Activated T-cell treated with anti-CD3 and anti-CD28 coated beads, Interleukin-2, amount 50 U/mL, for 4 hours (primary cell): ENCODE data around the gene LRRC55. TPM values are rescaled to one million over a fixed set of nuclear protein-coding genes. Genes with fewer than 3 reads are reported as not detected.

Source experiments
- ATAC-seq, 2 donors: fragments of 200-7000 bp; cut with Tn5 transposase; one replicate each; pipeline ENCODE4 v1.10.0; 2021
- DNase-seq: peaks from one replicate; pipeline ENCODE4 v3.0.0-alpha.2; 2020
- H3K27me3 Mint-ChIP-seq: one replicate; pipeline ENCODE4 v1.8.0; 2021; ENCODE audit warnings: low read depth, mixed read lengths
- H3K36me3 Mint-ChIP-seq: one replicate; pipeline ENCODE4 v1.8.0; 2022; ENCODE audit warnings: mixed read lengths; ENCODE audit not compliant: insufficient read depth
- H3K4me1 Mint-ChIP-seq: one replicate; pipeline ENCODE4 v1.8.0; 2021; ENCODE audit warnings: low read depth, mixed read lengths
- H3K4me3 Mint-ChIP-seq: one replicate; pipeline ENCODE4 v1.8.0; 2021; ENCODE audit warnings: mild to moderate bottlenecking, moderate library complexity, mixed read lengths
- H3K9me3 Mint-ChIP-seq: one replicate; pipeline ENCODE4 v1.8.0; 2021; ENCODE audit warnings: mixed read lengths
- total RNA-seq, 3 donors: library from RNA; stranded (reverse); gene quantifications; one replicate each; pipeline ENCODE4 v1.2.1, GENCODE V29; 2021

Gene LRRC55
- total RNA-seq, 3 donors from 2014 or later, result not detected

GRCh38 chr11:57203359-57203758 lies 21.6 kb downstream of the LRRC55 start:
- Mint-ChIP-seq H3K36me3 (no peaks in the 10 kb centered on the region), H3K27me3 (peaks cover 20% of the 10 kb centered on the region), H3K4me3 (no peak overlapping the region), H3K4me1 (no peaks in the 10 kb centered on the region), H3K9me3 (no peaks in the 10 kb centered on the region)
- no peak for DNase-seq
- no peak for ATAC-seq

- no peaks in the 10 kb centered on the region for H3K9me3 Mint-ChIP-seq
- H3K36me3 Mint-ChIP-seq, result no peaks in the 10 kb centered on the region
- DNase-seq (no peak), ATAC-seq (no peak)
- peaks cover 20% of the 10 kb centered on the region for H3K27me3 Mint-ChIP-seq
- H3K4me1 Mint-ChIP-seq, result no peaks in the 10 kb centered on the region
- no peak overlapping the region for H3K4me3 Mint-ChIP-seq
Observed at GRCh38 chr11:57203882-57204480, 22.2 kb downstream of the LRRC55 start.

GRCh38 chr11:57205041-57205641 lies 23.4 kb downstream of the LRRC55 start:
- peaks cover 20% of the 10 kb centered on the region for H3K27me3 Mint-ChIP-seq
- H3K4me3 Mint-ChIP-seq, result no peak overlapping the region

GRCh38 chr11:57207168-57207567 lies 25.4 kb downstream of the LRRC55 start:
- DNase-seq (no peak), ATAC-seq (no peak)
- H3K9me3 Mint-ChIP-seq, result no peaks in the 10 kb centered on the region
- no peaks in the 10 kb centered on the region for H3K36me3 Mint-ChIP-seq
- H3K4me1 Mint-ChIP-seq, result no peaks in the 10 kb centered on the region
- H3K27me3 Mint-ChIP-seq, result peaks cover 18% of the 10 kb centered on the region
- no peak overlapping the region for H3K4me3 Mint-ChIP-seq

More at GRCh38 chr11:57205041-57205641, 23.4 kb downstream of the LRRC55 start:
- H3K9me3 Mint-ChIP-seq, result no peaks in the 10 kb centered on the region
- H3K36me3 Mint-ChIP-seq, result no peaks in the 10 kb centered on the region
- no peak for ATAC-seq
- no peak for DNase-seq
- H3K4me1 Mint-ChIP-seq, result no peaks in the 10 kb centered on the region

GRCh38 chr11:57210781-57211180 lies 29.0 kb downstream of the LRRC55 start:
- Mint-ChIP-seq H3K4me1 (no peaks in the 10 kb centered on the region), H3K36me3 (no peaks in the 10 kb centered on the region), H3K9me3 (no peaks in the 10 kb centered on the region), H3K27me3 (peaks cover 9% of the 10 kb centered on the region), H3K4me3 (no peak overlapping the region)
- DNase-seq (no peak), ATAC-seq (no peak)

- no peaks in the 10 kb centered on the region for H3K9me3 Mint-ChIP-seq
- no peaks in the 10 kb centered on the region for H3K4me1 Mint-ChIP-seq
- no peak overlapping the region for H3K4me3 Mint-ChIP-seq
- DNase-seq (no peak), ATAC-seq (no peak)
- peaks cover 16% of the 10 kb centered on the region for H3K27me3 Mint-ChIP-seq
- no peaks in the 10 kb centered on the region for H3K36me3 Mint-ChIP-seq
Observed at GRCh38 chr11:57213342-57214097, 31.8 kb downstream of the LRRC55 start.

GRCh38 chr11:57214098-57214417 lies 32.3 kb downstream of the LRRC55 start:
- no peaks in the 10 kb centered on the region for H3K4me1 Mint-ChIP-seq
- DNase-seq, result no peak
- H3K9me3 Mint-ChIP-seq, result no peaks in the 10 kb centered on the region
- H3K27me3 Mint-ChIP-seq, result peaks cover 16% of the 10 kb centered on the region
- ATAC-seq, result no peak
- H3K4me3 Mint-ChIP-seq, result no peak overlapping the region
- no peaks in the 10 kb centered on the region for H3K36me3 Mint-ChIP-seq

GRCh38 chr11:57214494-57214893 lies 32.7 kb downstream of the LRRC55 start:
- Mint-ChIP-seq H3K27me3 (peaks cover 16% of the 10 kb centered on the region), H3K4me3 (no peak overlapping the region)

GRCh38 chr11:57216463-57216862 lies 34.7 kb downstream of the LRRC55 start:
- no peaks in the 10 kb centered on the region for H3K4me1 Mint-ChIP-seq
- no peak overlapping the region for H3K4me3 Mint-ChIP-seq
- ATAC-seq, result no peak
- peaks cover 16% of the 10 kb centered on the region for H3K27me3 Mint-ChIP-seq
- no peak for DNase-seq
- H3K9me3 Mint-ChIP-seq, result no peaks in the 10 kb centered on the region
- H3K36me3 Mint-ChIP-seq, result no peaks in the 10 kb centered on the region

More at GRCh38 chr11:57214494-57214893, 32.7 kb downstream of the LRRC55 start:
- no peak for ATAC-seq
- Mint-ChIP-seq H3K9me3 (no peaks in the 10 kb centered on the region), H3K4me1 (no peaks in the 10 kb centered on the region), H3K36me3 (no peaks in the 10 kb centered on the region)
- DNase-seq, result no peak

GRCh38 chr11:57217053-57217452 lies 35.3 kb downstream of the LRRC55 start:
- H3K4me1 Mint-ChIP-seq, result no peaks in the 10 kb centered on the region
- no peaks in the 10 kb centered on the region for H3K9me3 Mint-ChIP-seq
- H3K4me3 Mint-ChIP-seq, result no peak overlapping the region
- no peaks in the 10 kb centered on the region for H3K36me3 Mint-ChIP-seq
- no peak for DNase-seq
- H3K27me3 Mint-ChIP-seq, result peaks cover 16% of the 10 kb centered on the region
- no peak for ATAC-seq

GRCh38 chr11:57219021-57219627 lies 37.4 kb downstream of the LRRC55 start:
- Mint-ChIP-seq H3K9me3 (no peaks in the 10 kb centered on the region), H3K36me3 (no peaks in the 10 kb centered on the region), H3K27me3 (peaks cover 16% of the 10 kb centered on the region), H3K4me1 (no peaks in the 10 kb centered on the region), H3K4me3 (no peak overlapping the region)
- DNase-seq (no peak), ATAC-seq (no peak)

GRCh38 chr11:57222239-57222638 lies 40.5 kb downstream of the LRRC55 start:
- ATAC-seq, result no peak
- Mint-ChIP-seq H3K27me3 (peaks cover 8% of the 10 kb centered on the region), H3K36me3 (no peaks in the 10 kb centered on the region), H3K4me1 (no peaks in the 10 kb centered on the region), H3K9me3 (no peaks in the 10 kb centered on the region), H3K4me3 (no peak overlapping the region)
- DNase-seq, result no peak

GRCh38 chr11:57223601-57224000 lies 41.8 kb downstream of the LRRC55 start:
- ATAC-seq (no peak), DNase-seq (no peak)
- no peak overlapping the region for H3K4me3 Mint-ChIP-seq
- H3K27me3 Mint-ChIP-seq, result peaks cover 4% of the 10 kb centered on the region
- H3K4me1 Mint-ChIP-seq, result no peaks in the 10 kb centered on the region
- no peaks in the 10 kb centered on the region for H3K9me3 Mint-ChIP-seq
- H3K36me3 Mint-ChIP-seq, result no peaks in the 10 kb centered on the region

GRCh38 chr11:57224128-57224527 lies 42.4 kb downstream of the LRRC55 start:
- ATAC-seq (no peak), DNase-seq (no peak)
- Mint-ChIP-seq H3K9me3 (no peaks in the 10 kb centered on the region), H3K27me3 (peaks cover 4% of the 10 kb centered on the region), H3K36me3 (no peaks in the 10 kb centered on the region), H3K4me1 (no peaks in the 10 kb centered on the region), H3K4me3 (no peak overlapping the region)

GRCh38 chr11:57224537-57224936 lies 42.8 kb downstream of the LRRC55 start:
- H3K4me1 Mint-ChIP-seq, result no peaks in the 10 kb centered on the region
- DNase-seq, result no peak
- ATAC-seq, result no peak
- H3K27me3 Mint-ChIP-seq, result peaks cover 4% of the 10 kb centered on the region
- H3K36me3 Mint-ChIP-seq, result no peaks in the 10 kb centered on the region
- H3K4me3 Mint-ChIP-seq, result no peak overlapping the region
- no peaks in the 10 kb centered on the region for H3K9me3 Mint-ChIP-seq
